Endothelial cell of umbilical vein (primary cell): ENCODE results near the gene MED15. TPM values are rescaled to one million over a fixed set of nuclear protein-coding genes. Genes with fewer than 3 reads are reported as not detected.

Source experiments
- BruUV-seq: library from RNA; stranded (reverse); fragments of 400-500 nt; replicated peaks from 2 replicates; lab custom pipeline; 2021; lab: Mats Ljungman, UMichigan
- CTCF ChIA-PET: fragments of 300-600, 350-600 bp; sonication (Branson Sonifier 250); formaldehyde crosslinking; loops from one replicate; lab custom pipeline; 2021; ENCODE audit warnings: antibody characterized with exemption, inconsistent platforms; lab: Charles Lee
- POLR2A ChIA-PET: fragments of 300-600, 350-600 bp; sonication (Branson Sonifier 250); formaldehyde crosslinking; loops from one replicate; lab custom pipeline; 2021; ENCODE audit warnings: antibody characterized with exemption, inconsistent platforms; lab: Charles Lee
- DNase-seq: peaks from one replicate; pipeline ENCODE4 v3.0.0-alpha.2; 2011; ENCODE audit warnings: low read depth, low spot score
- FAIRE-seq: peaks from 2 replicates; lab custom pipeline; 2011; peaks lifted over from hg19 to GRCh38; lab: Jason Lieb, UNC
- H2AFZ ChIP-seq: 2 replicates; pipeline ENCODE4 v1.6.0; 2012; ENCODE audit warnings: low read depth, low read length, control low read depth, inconsistent platforms
- H3K27ac ChIP-seq: 2 replicates; pipeline ENCODE4 v1.5.1; 2011; ENCODE audit warnings: low read depth, mild to moderate bottlenecking, control low read depth, low read length, moderate library complexity; ENCODE audit not compliant: insufficient read depth
- H3K27me3 ChIP-seq, 2 experiments: 2 replicates each; pipeline versions ENCODE4 v1.6.0 to v1.6.1; 2011; ENCODE audit warnings: low read length in 2 of 2, mixed read lengths in 1 of 2; ENCODE audit not compliant: control insufficient read depth in 2 of 2, insufficient read depth in 2 of 2
- H3K36me3 ChIP-seq, 2 experiments: 2 replicates in 1 of 2; 3 replicates in 1 of 2; pipeline ENCODE4 v1.5.1; 2011; ENCODE audit warnings: low read length in 2 of 2, mild to moderate bottlenecking in 1 of 2, moderate library complexity in 1 of 2; ENCODE audit not compliant: control insufficient read depth in 2 of 2, insufficient read depth in 2 of 2; ENCODE audit errors: extremely low read depth in 1 of 2
- H3K4me1 ChIP-seq: 3 replicates; pipeline ENCODE4 v1.5.1; 2011; ENCODE audit warnings: mild to moderate bottlenecking, low read length; ENCODE audit not compliant: control insufficient read depth, insufficient read depth; ENCODE audit errors: extremely low read depth
- H3K4me2 ChIP-seq: 2 replicates; pipeline ENCODE4 v1.6.1; 2011; ENCODE audit warnings: low read length, control low read depth, mixed read lengths; ENCODE audit not compliant: insufficient read depth
- H3K4me3 ChIP-seq, 3 experiments: fragments of 200-600 bp in 1 of 3; sonication (generic), shearing (Covaris generic) in 1 of 3; replicated peaks in 1 of 3; 2 replicates each; pipeline ENCODE4 v1.5.1; 2011 to 2016; ENCODE audit warnings: control low read depth in 3 of 3, low read length in 3 of 3, mild to moderate bottlenecking in 2 of 3, inconsistent platforms in 1 of 3, low read depth in 1 of 3, moderate library complexity in 1 of 3; ENCODE audit not compliant: insufficient read depth in 1 of 3
- H3K79me2 ChIP-seq: 2 replicates; pipeline ENCODE4 v1.6.0; 2012; ENCODE audit warnings: low read length, inconsistent platforms; ENCODE audit not compliant: control insufficient read depth, insufficient read depth
- H3K9ac ChIP-seq: replicated peaks from 2 replicates; pipeline ENCODE3; 2011; ENCODE audit warnings: low read length, control low read depth; ENCODE audit not compliant: insufficient read depth; ENCODE audit errors: extremely low read depth
- H3K9me1 ChIP-seq: replicated peaks from 3 replicates; pipeline ENCODE4 v1.6.0; 2011; ENCODE audit warnings: mild to moderate bottlenecking, low read length; ENCODE audit not compliant: control insufficient read depth, insufficient read depth; ENCODE audit errors: extremely low read depth
- H3K9me3 ChIP-seq: replicated peaks from 2 replicates; pipeline ENCODE4 v1.5.1; 2012; ENCODE audit warnings: low read length, inconsistent platforms; ENCODE audit not compliant: control insufficient read depth, insufficient read depth
- H4K20me1 ChIP-seq: replicated peaks from 2 replicates; pipeline ENCODE3; 2011; ENCODE audit warnings: mild to moderate bottlenecking, low read length; ENCODE audit not compliant: control insufficient read depth, insufficient read depth; ENCODE audit errors: extremely low read depth
- EZH2 ChIP-seq: IDR thresholded peaks from 2 replicates; pipeline ENCODE4 v1.6.1; 2012; ENCODE audit warnings: borderline replicate concordance, low read depth, mild to moderate bottlenecking, moderate library complexity, low read length, inconsistent platforms; ENCODE audit not compliant: severe bottlenecking
- FOS ChIP-seq: IDR thresholded peaks from 2 replicates; pipeline ENCODE4 v1.6.1; 2011; ENCODE audit warnings: mild to moderate bottlenecking, low read length, moderate library complexity, borderline replicate concordance; ENCODE audit not compliant: insufficient read depth
- GATA2 ChIP-seq: IDR thresholded peaks from 2 replicates; pipeline ENCODE4 v1.7.0; 2011; ENCODE audit warnings: low read depth, mild to moderate bottlenecking, moderate library complexity, mixed read lengths, low read length; ENCODE audit not compliant: insufficient read length, insufficient read depth
- JUN ChIP-seq: IDR thresholded peaks from 2 replicates; pipeline ENCODE4 v1.6.1; 2011; ENCODE audit warnings: borderline replicate concordance, low read depth; ENCODE audit not compliant: insufficient read length, insufficient read depth
- MYC ChIP-seq: IDR thresholded peaks from one replicate; pipeline ENCODE4 v1.6.1; 2011; ENCODE audit warnings: mild to moderate bottlenecking, low read depth, low read length
- POLR2A ChIP-seq: IDR thresholded peaks from 2 replicates; pipeline ENCODE4 v1.6.1; 2012; ENCODE audit warnings: low read depth, mild to moderate bottlenecking, control low read depth, low read length
- POLR2AphosphoS5 ChIP-seq: IDR thresholded peaks from 2 replicates; pipeline ENCODE4 v1.6.1; 2012; ENCODE audit warnings: low read depth, mild to moderate bottlenecking, control low read depth, low read length, moderate library complexity; ENCODE audit not compliant: insufficient read depth
- dilution Hi-C: fragments of 300-500 bp; cut with MboI; formaldehyde crosslinking; loops from one replicate; pipeline ENCODE4 v1.15.0; 2019; ENCODE audit warnings: low sequenced_read_pairs; ENCODE audit not compliant: extremely low pct_ligation_motif_present
- intact Hi-C: fragments of 100-400 bp; cut with micrococcal nuclease; formaldehyde crosslinking; loops from one replicate; pipeline ENCODE4 v1.10.0; 2022
- polyA plus RNA-seq, 4 experiments: library from polyadenylated mRNA; depleted of rRNA in 3 of 4; stranded (reverse) in 3 of 4; unstranded in 1 of 4; fragments of >200 nt; gene quantifications; 2 replicates each; pipeline versions ENCODE4 v1.2.1 to v1.2.3, GENCODE V29; 2011 to 2012; ENCODE audit warnings: missing spikeins in 1 of 4
- total RNA-seq: library from RNA; stranded (reverse); gene quantifications from 2 replicates; pipeline ENCODE4 v1.2.3, GENCODE V29; 2021
- TF ChIP-seq, protein P1 (sequence below): IDR thresholded peaks from 2 replicates; pipeline ENCODE4 v1.6.1; 2011; ENCODE audit not compliant: insufficient read depth, insufficient read length
- TF ChIP-seq, protein P2 (sequence below), 2 donors: IDR thresholded peaks; 1 replicate in 1 of 2; 2 replicates in 1 of 2; pipeline ENCODE4 v1.5.1; 2011; ENCODE audit warnings: low read length in 2 of 2, mild to moderate bottlenecking in 2 of 2, moderate library complexity in 2 of 2, control low read depth in 1 of 2, inconsistent platforms in 1 of 2, low read depth in 1 of 2; ENCODE audit not compliant: insufficient read depth in 1 of 2; ENCODE audit errors: extremely low read depth in 1 of 2

The MED15 gene
- total and polyA plus RNA-seq, 2 donors (not counting 3 experiments of a cell fraction or from before 2014, with no cell fraction given), result 68.1 to 138 TPM

DNA sequence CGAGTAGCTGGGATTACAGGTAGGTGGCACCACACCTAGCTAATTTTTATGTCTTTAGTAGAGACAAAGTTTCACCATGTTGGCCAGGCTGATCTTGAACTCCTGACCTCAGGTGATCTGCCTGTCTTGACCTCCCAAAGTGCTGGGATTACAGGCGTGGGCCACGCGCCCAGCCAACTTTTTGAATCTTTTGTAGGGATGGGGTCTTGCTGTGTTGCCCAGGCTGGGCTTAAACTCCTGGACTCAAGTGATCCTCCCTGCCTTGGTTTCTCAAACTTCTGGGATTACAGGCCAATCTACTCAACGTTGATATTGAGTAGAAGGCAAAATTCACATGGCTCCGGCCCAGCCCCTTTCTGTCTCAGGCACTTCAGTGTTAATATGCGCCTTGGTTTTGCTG is 93.9 kb downstream of the MED15 start:
- Histone ChIP-seq H3K9me1 (no peaks in the 10 kb centered on the region), H3K4me1 (no peaks in the 10 kb centered on the region), H3K36me3 (no peaks in the 10 kb centered on the region), H3K27me3 (no peaks in the 10 kb centered on the region), H3K9ac (no peak overlapping the region), H3K4me3 (no peak overlapping the region), H3K4me2 (no peak overlapping the region), H3K27ac (no peak overlapping the region), H3K79me2 (no peaks in the 10 kb centered on the region), H4K20me1 (no peaks in the 10 kb centered on the region), H2AFZ (no peak overlapping the region), H3K9me3 (no peaks in the 10 kb centered on the region)
- no TSS peak for BruUV-seq
- ChIA-PET POLR2A (no interaction called here), CTCF (no interaction called here)
- DNase-seq (no peak), FAIRE-seq (no peak)
- dilution Hi-C loops (no loop called here), intact Hi-C loops (no loop called here)
- TF ChIP-seq POLR2AphosphoS5 (no peak), POLR2A (no peak), FOS (no peak), MYC (no peak), GATA2 (no peak)

DNA sequence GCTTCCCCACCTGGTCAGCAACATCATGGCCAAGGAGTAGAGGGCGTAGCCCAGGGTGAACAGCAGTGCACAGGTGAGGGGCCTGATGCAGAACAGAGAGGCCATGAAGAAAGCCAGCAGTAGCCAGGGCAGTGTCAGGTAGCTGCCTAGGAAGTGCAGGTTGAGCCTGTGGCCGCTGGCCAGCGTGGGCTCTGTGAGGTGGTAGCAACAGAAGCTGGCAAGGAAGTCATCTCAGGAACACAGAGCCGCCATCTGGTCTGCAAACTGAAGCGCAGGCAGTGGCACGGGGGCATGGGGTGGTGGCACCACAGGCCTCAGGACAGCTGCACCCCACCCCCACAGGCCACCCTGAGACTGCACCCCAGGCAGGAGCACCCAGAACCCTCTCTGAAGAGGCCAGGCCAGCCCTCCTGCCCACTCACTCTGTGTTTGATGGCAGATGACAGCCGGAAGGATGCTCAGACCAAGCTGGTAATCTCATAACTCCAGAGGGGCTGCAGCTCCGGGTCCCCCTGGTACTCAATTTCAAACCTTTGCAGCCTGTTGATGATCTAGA is 95.3 kb downstream of the MED15 start:
- Histone ChIP-seq H3K9me3 (no peaks in the 10 kb centered on the region), H3K27ac (no peak overlapping the region), H3K9me1 (no peaks in the 10 kb centered on the region), H3K4me3 (no peak overlapping the region), H3K4me2 (no peak overlapping the region), H3K36me3 (no peaks in the 10 kb centered on the region), H4K20me1 (no peaks in the 10 kb centered on the region), H3K9ac (no peak overlapping the region), H3K27me3 (peaks cover 0 to 1% of the 10 kb centered on the region in 2 experiments), H3K4me1 (no peaks in the 10 kb centered on the region), H2AFZ (no peak overlapping the region), H3K79me2 (no peaks in the 10 kb centered on the region)
- intact Hi-C loops, result no loop called here
- no TSS peak for BruUV-seq
- no peak for DNase-seq
- ChIA-PET CTCF (interaction anchor here (1.2 kb wide), 1 partner anchor 185 kb away, joined by 5 read pairs; no protein-coding TSS in a partner anchor), POLR2A (interaction anchor here (0.7 kb wide), 1 partner anchor 1458 kb away, joined by 9 read pairs; the partner anchor contains the start of gene ESS2)
- no peak for FAIRE-seq
- dilution Hi-C loops, result no loop called here
- TF ChIP-seq FOS (no peak), POLR2A (no peak), EZH2 (no peak), JUN (no peak), POLR2AphosphoS5 (no peak), MYC (no peak), GATA2 (no peak)
- TF ChIP-seq, protein P1, sequence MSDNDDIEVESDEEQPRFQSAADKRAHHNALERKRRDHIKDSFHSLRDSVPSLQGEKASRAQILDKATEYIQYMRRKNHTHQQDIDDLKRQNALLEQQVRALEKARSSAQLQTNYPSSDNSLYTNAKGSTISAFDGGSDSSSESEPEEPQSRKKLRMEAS, result no peak
- TF ChIP-seq, protein P2, sequence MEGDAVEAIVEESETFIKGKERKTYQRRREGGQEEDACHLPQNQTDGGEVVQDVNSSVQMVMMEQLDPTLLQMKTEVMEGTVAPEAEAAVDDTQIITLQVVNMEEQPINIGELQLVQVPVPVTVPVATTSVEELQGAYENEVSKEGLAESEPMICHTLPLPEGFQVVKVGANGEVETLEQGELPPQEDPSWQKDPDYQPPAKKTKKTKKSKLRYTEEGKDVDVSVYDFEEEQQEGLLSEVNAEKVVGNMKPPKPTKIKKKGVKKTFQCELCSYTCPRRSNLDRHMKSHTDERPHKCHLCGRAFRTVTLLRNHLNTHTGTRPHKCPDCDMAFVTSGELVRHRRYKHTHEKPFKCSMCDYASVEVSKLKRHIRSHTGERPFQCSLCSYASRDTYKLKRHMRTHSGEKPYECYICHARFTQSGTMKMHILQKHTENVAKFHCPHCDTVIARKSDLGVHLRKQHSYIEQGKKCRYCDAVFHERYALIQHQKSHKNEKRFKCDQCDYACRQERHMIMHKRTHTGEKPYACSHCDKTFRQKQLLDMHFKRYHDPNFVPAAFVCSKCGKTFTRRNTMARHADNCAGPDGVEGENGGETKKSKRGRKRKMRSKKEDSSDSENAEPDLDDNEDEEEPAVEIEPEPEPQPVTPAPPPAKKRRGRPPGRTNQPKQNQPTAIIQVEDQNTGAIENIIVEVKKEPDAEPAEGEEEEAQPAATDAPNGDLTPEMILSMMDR (IDR thresholded peaks at IDR 0.05; ENCODE audit: extremely low read depth in 1 of 2, insufficient read depth in 1 of 2, low read depth in 1 of 2, low read length in 2 of 2), result no peak
